Measurements from ENCODE around the gene PNMA6E. TPM values are rescaled to one million over a fixed set of nuclear protein-coding genes. Genes with fewer than 3 reads are reported as not detected.
"Not testable (repeated sequence)": the region's sequence is repeated elsewhere in the genome, so short reads cannot be mapped to it uniquely, and the experiment has no call there.

PNMA6E gene
- polyA plus RNA-seq, 3 donors: not detected

- no peak for DNase-seq (ENCODE audit: extremely low read depth in 1 of 11, low read depth in 9 of 11, low spot score in 4 of 11)
Measured at GRCh38 chrX:153392642-153393321, 8.4 kb downstream of the PNMA6E start.

- not testable (repeated sequence) for DNase-seq (ENCODE audit: extremely low read depth in 1 of 11, low read depth in 9 of 11, low spot score in 4 of 11)
Measured at GRCh38 chrX:153389460-153389768, 11.7 kb downstream of the PNMA6E start.

GRCh38 chrX:153388722-153389459, 12.3 kb downstream of the PNMA6E start:
- DNase-seq (ENCODE audit: extremely low read depth in 1 of 11, low read depth in 9 of 11, low spot score in 4 of 11): no peak

GRCh38 chrX:153387987-153388721, 13.0 kb downstream of the PNMA6E start:
- no peak for DNase-seq (ENCODE audit: extremely low read depth in 1 of 11, low read depth in 9 of 11, low spot score in 4 of 11)

- no peak for DNase-seq (ENCODE audit: extremely low read depth in 1 of 11, low read depth in 9 of 11, low spot score in 4 of 11)
Measured at GRCh38 chrX:153387345-153387744, 13.8 kb downstream of the PNMA6E start.

- no peak for DNase-seq (ENCODE audit: extremely low read depth in 1 of 11, low read depth in 9 of 11, low spot score in 4 of 11)
Measured at GRCh38 chrX:153386097-153386496, 15.1 kb downstream of the PNMA6E start.

- DNase-seq (ENCODE audit: extremely low read depth in 1 of 11, low read depth in 9 of 11, low spot score in 4 of 11): not testable (repeated sequence)
Measured at GRCh38 chrX:153384973-153385372, 16.2 kb downstream of the PNMA6E start.

- no peak for DNase-seq (ENCODE audit: extremely low read depth in 1 of 11, low read depth in 9 of 11, low spot score in 4 of 11)
Measured at GRCh38 chrX:153384390-153384789, 16.8 kb downstream of the PNMA6E start.

- DNase-seq (ENCODE audit: extremely low read depth in 1 of 11, low read depth in 9 of 11, low spot score in 4 of 11): no peak
Measured at GRCh38 chrX:153382563-153383482, 18.3 kb downstream of the PNMA6E start.

- peak; percentile 42 to 77 (median 64) for DNase-seq (ENCODE audit: extremely low read depth in 1 of 11, low read depth in 9 of 11, low spot score in 4 of 11)
Measured at GRCh38 chrX:153381684-153382532, 19.2 kb downstream of the PNMA6E start.

GRCh38 chrX:153380691-153381090, 20.5 kb downstream of the PNMA6E start:
- DNase-seq (ENCODE audit: extremely low read depth in 1 of 11, low read depth in 9 of 11, low spot score in 4 of 11): no peak

GRCh38 chrX:153379971-153380581, 21.1 kb downstream of the PNMA6E start:
- DNase-seq (ENCODE audit: extremely low read depth in 1 of 11, low read depth in 9 of 11, low spot score in 4 of 11): no peak

GRCh38 chrX:153379508-153379907, 21.6 kb downstream of the PNMA6E start:
- no peak for DNase-seq (ENCODE audit: extremely low read depth in 1 of 11, low read depth in 9 of 11, low spot score in 4 of 11)

- DNase-seq (ENCODE audit: extremely low read depth in 1 of 11, low read depth in 9 of 11, low spot score in 4 of 11): no peak
Measured at GRCh38 chrX:153378607-153379006, 22.5 kb downstream of the PNMA6E start.

GRCh38 chrX:153377727-153378126, 23.4 kb downstream of the PNMA6E start:
- DNase-seq (ENCODE audit: extremely low read depth in 1 of 11, low read depth in 9 of 11, low spot score in 4 of 11): no peak

- no peak for DNase-seq (ENCODE audit: extremely low read depth in 1 of 11, low read depth in 9 of 11, low spot score in 4 of 11)
Measured at GRCh38 chrX:153375571-153375970, 25.6 kb downstream of the PNMA6E start.

GRCh38 chrX:153374426-153374825, 26.7 kb downstream of the PNMA6E start:
- no peak for DNase-seq (ENCODE audit: extremely low read depth in 1 of 11, low read depth in 9 of 11, low spot score in 4 of 11)

GRCh38 chrX:153372949-153373348, 28.2 kb downstream of the PNMA6E start:
- DNase-seq (ENCODE audit: extremely low read depth in 1 of 11, low read depth in 9 of 11, low spot score in 4 of 11): no peak
